Activated CD4-positive, alpha-beta T cell treated with anti-CD3 and anti-CD28 coated beads, Interleukin-2, Interleukin-6, amounts not matched to agents 100 ng/mL and 50 ng/mL, durations not matched to agents 16 hours and 8 hours (primary cell): ENCODE results near the gene SLC31A1.

Source experiments
- DNase-seq: peaks from one replicate; pipeline ENCODE4 v3.0.0-alpha.2; 2020

SLC31A1 gene

DNA sequence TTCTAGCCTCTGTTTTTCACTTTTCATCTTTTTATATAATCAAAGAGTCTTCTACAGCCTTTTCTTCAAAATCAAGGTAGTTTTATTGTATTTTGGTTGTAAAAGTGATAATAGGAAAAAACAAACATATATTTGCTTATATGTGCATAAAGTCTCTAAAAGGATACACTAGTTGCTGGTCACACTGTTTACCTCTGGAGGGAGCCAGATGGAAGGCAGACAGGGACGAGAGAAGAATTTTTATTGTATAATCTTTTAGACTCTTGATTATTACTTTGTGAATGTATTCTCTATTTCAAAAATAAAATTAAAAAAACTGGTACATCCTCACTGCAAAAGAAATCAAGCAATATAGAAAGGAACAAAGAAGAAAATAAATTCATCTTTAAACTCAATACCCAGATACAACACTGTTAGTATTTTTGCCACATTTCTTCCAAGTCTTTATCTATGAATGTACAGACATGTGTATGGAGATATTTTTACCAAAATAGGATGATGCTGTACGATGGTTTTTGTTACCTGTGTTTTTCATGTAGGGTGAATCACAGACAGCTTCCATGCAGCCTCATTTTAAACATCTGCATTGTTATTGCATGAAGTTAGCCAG, 88.0 kb downstream of the SLC31A1 start:
- DNase-seq, result peak; percentile 53

DNA sequence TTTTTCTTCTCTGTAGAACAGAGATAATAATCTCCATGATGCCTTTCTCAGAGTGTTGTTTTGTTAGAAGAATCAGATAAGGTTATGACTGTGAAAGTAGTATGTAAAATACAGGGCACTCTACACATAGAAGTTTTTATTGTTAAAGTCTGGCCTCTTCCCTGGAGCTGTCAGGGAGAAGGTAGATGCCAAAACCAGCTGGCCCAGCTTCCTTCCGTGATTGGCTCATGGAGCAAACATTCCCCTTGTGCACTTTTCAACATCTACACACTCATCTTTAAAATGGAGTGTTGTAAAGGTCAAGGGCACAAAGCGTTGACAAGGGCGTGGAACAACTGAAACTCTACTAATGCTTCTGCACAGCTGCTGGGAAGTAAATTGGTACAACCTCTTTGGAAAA, 89.2 kb downstream of the SLC31A1 start:
- no peak for DNase-seq

- DNase-seq, result no peak
Observed at GRCh38 chr9:113311961-113312360, 90.6 kb downstream of the SLC31A1 start.

DNA sequence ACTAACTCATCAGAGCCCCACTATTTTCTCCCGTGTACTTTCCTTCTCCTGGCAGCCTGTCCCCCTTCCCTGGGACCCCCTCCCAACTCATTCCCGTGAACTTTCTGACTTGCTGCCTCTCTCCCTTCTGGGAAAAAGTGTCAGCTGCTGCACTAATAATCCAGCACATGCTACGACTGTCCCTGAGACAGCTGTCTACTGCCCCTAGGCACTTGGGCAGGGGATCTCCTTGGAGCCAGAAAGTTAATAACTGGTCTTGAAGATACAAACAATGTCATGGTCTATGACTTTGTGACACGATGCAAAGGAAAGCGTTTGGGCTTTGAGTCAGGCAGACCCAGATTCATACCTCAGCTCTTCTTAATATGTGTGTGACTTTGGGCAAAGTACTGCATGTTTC, 91.9 kb downstream of the SLC31A1 start:
- no peak for DNase-seq
